Stimulated activated naive CD8-positive, alpha-beta T cell treated with anti-CD3 and anti-CD28 coated beads, Interleukin-15, Interleukin-2, amounts not matched to agents 100 ng/mL and 50 ng/mL, for 24 hours (primary cell): ENCODE data around the gene DOLPP1.

Source experiments
- H3K27ac Mint-ChIP-seq: one replicate; pipeline ENCODE4 v1.8.0; 2021; ENCODE audit warnings: mild to moderate bottlenecking, mixed read lengths
- H3K27me3 Mint-ChIP-seq: one replicate; pipeline ENCODE4 v1.8.0; 2021; ENCODE audit warnings: mixed read lengths
- H3K36me3 Mint-ChIP-seq: one replicate; pipeline ENCODE4 v1.8.0; 2021; ENCODE audit warnings: low read depth, mixed read lengths
- H3K4me1 Mint-ChIP-seq: one replicate; pipeline ENCODE4 v1.8.0; 2021; ENCODE audit warnings: low read depth, mixed read lengths
- H3K4me3 Mint-ChIP-seq: one replicate; pipeline ENCODE4 v1.8.0; 2021; ENCODE audit warnings: mild to moderate bottlenecking, mixed read lengths
- H3K9me3 Mint-ChIP-seq: one replicate; pipeline ENCODE4 v1.8.0; 2021; ENCODE audit warnings: mixed read lengths

The DOLPP1 gene

GRCh38 chr9:129054163-129054851 lies 26.6 kb upstream of the DOLPP1 start:
- no peaks in the 10 kb centered on the region for H3K27me3 Mint-ChIP-seq
- H3K36me3 Mint-ChIP-seq: peaks cover 8% of the 10 kb centered on the region
- no peaks in the 10 kb centered on the region for H3K4me1 Mint-ChIP-seq
- H3K9me3 Mint-ChIP-seq: no peaks in the 10 kb centered on the region
- H3K27ac Mint-ChIP-seq: no peak overlapping the region
- no peak overlapping the region for H3K4me3 Mint-ChIP-seq

GRCh38 chr9:129058965-129059795 lies 21.7 kb upstream of the DOLPP1 start:
- Mint-ChIP-seq H3K4me1 (no peaks in the 10 kb centered on the region), H3K36me3 (peaks cover 14% of the 10 kb centered on the region), H3K27me3 (no peaks in the 10 kb centered on the region), H3K9me3 (no peaks in the 10 kb centered on the region), H3K4me3 (no peak overlapping the region), H3K27ac (no peak overlapping the region)

GRCh38 chr9:129059796-129060785 lies 20.8 kb upstream of the DOLPP1 start:
- no peak overlapping the region for H3K4me3 Mint-ChIP-seq
- no peaks in the 10 kb centered on the region for H3K27me3 Mint-ChIP-seq
- no peaks in the 10 kb centered on the region for H3K9me3 Mint-ChIP-seq
- no peak overlapping the region for H3K27ac Mint-ChIP-seq
- H3K4me1 Mint-ChIP-seq: no peaks in the 10 kb centered on the region
- H3K36me3 Mint-ChIP-seq: peaks cover 9% of the 10 kb centered on the region

DNA sequence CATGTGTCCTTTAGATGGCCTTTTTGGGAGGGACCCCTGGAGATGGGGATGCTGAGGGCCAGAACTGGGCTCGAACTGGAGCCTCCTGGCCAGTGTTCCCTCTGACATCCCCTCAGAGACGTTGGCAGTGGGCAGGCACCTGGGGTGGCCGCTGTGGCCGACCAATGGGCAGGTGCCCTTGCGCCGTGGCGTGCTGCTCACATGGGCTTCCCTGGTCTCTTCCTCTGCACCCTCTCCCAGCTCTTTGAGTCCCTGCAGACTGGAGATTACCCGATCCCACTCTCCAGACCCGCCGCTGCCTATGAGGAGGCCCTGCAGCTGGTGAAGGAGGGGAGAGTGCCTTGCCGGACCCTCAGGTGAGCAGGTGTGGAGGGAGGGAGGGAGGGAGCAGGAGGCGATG lies 19.9 kb upstream of the DOLPP1 start:
- H3K27ac Mint-ChIP-seq: no peak overlapping the region
- no peak overlapping the region for H3K4me3 Mint-ChIP-seq
- no peaks in the 10 kb centered on the region for H3K27me3 Mint-ChIP-seq
- H3K4me1 Mint-ChIP-seq: no peaks in the 10 kb centered on the region
- peaks cover 13% of the 10 kb centered on the region for H3K36me3 Mint-ChIP-seq
- H3K9me3 Mint-ChIP-seq: no peaks in the 10 kb centered on the region

- H3K4me3 Mint-ChIP-seq: no peak overlapping the region
- peaks cover 1% of the 10 kb centered on the region for H3K4me1 Mint-ChIP-seq
- peaks cover 10% of the 10 kb centered on the region for H3K36me3 Mint-ChIP-seq
- H3K27me3 Mint-ChIP-seq: no peaks in the 10 kb centered on the region
- no peak overlapping the region for H3K27ac Mint-ChIP-seq
- no peaks in the 10 kb centered on the region for H3K9me3 Mint-ChIP-seq
Measured at GRCh38 chr9:129063061-129063460, 17.9 kb upstream of the DOLPP1 start.

- H3K27me3 Mint-ChIP-seq: no peaks in the 10 kb centered on the region
- H3K4me1 Mint-ChIP-seq: peaks cover 16% of the 10 kb centered on the region
- no peak overlapping the region for H3K27ac Mint-ChIP-seq
- no peaks in the 10 kb centered on the region for H3K9me3 Mint-ChIP-seq
- peaks cover 18% of the 10 kb centered on the region for H3K36me3 Mint-ChIP-seq
- no peak overlapping the region for H3K4me3 Mint-ChIP-seq
Measured at GRCh38 chr9:129064499-129064908, 16.4 kb upstream of the DOLPP1 start.

DNA sequence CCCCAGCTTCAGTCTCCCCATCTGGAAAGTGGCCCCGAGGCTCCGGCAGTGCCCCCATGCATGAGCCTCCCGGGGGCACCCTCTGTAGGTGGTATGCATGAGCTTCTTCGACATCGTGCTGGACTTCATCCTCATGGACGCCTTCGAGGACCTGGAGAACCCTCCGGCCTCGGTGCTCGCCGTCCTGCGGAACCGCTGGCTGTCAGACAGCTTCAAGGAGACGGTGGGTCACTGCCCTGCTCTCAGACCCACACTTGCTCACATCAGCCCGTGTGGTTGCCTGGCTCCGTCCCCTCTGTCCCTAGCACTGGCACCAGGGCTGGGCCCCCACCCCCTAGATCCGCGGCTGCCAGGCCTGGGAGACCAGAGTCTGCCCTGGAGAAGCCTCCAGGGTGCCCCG lies 12.8 kb upstream of the DOLPP1 start:
- H3K27ac Mint-ChIP-seq: peak overlapping the region; percentile 89
- H3K36me3 Mint-ChIP-seq: peaks cover 18% of the 10 kb centered on the region
- no peak overlapping the region for H3K4me3 Mint-ChIP-seq
- H3K27me3 Mint-ChIP-seq: no peaks in the 10 kb centered on the region
- H3K9me3 Mint-ChIP-seq: no peaks in the 10 kb centered on the region
- peaks cover 36% of the 10 kb centered on the region for H3K4me1 Mint-ChIP-seq

DNA sequence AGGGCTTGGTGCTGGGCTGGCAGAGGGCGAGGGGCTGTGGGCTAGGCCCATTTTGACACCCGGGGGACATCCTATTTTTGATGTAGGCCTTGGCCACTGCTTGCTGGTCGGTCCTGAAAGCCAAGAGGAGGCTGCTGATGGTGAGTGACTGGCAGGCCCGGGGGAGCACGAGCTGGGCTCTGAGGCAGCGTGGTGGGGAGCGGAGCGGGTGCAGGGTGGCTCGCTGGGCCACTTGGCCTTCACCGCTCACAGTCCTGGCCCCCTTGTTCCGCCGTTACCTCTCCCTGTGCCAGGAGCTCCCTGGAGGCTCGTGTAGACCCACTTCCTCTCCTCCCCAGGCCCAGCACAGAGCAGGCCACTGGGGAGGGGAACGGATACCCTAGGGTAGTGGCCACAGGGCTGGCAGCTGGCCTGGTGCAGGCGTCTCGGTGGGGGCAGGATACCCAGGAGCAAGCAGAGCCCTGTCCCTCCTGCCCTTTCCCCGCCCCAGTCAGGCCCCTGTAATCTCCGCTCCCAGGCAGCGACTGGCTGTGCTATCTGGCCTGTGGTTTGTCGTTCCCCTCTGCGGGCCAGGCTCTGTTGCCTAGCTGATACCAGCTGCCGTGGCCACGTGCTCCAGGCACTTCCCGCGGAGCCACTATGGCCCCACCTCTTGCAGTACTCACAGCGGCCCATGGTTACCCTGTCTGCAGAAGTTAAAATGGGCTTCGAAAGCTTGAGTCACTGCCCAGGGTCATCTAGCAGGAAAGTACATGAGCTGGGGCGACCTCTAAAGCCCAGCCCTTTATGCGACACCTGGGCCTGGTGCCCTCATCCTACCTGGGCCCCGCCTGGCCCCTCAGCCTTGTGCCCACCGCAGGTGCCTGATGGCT lies 11.7 kb upstream of the DOLPP1 start:
- H3K4me3 Mint-ChIP-seq: peak overlapping the region; percentile 35
- H3K36me3 Mint-ChIP-seq: peaks cover 12% of the 10 kb centered on the region
- H3K9me3 Mint-ChIP-seq: no peaks in the 10 kb centered on the region
- H3K27me3 Mint-ChIP-seq: no peaks in the 10 kb centered on the region
- peaks cover 37% of the 10 kb centered on the region for H3K4me1 Mint-ChIP-seq
- H3K27ac Mint-ChIP-seq: peak overlapping the region; percentile 89

DNA sequence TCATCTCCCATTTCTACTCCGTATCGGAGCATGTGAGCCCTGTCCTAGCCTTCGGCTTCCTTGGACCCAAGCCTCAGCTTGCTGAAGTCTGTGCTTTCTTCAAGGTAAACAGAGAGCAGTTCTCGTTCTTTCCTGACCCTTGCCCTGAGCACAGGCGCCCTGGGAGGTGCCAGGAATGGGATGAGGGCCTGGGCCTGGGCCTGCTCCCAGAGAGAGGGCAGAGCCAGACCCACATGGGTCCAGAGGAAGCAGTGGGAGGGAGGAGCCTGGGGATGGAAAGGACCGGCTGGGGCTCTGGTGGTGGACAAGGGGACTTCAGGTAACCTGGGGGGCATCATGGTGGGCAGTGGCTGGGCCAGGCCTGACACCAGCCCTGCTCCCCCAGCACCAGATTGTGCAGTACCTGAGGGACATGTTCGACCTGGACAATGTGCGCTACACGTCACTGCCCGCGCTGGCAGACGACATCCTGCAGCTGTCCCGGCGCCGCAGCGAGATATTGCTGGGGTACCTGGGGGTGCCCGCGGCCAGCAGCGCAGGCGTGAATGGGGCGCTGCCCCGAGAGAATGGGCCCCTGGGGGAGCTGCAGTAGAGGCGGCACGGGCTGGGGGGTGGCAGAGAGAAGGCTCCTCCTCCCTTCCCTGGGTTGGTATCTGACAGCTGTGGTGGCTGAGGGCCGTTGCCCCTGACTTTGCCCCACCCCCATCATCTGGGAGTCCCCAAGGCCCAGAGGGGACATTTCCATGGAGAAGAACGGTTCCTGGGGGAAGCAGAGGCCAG lies 10.9 kb upstream of the DOLPP1 start:
- peak overlapping the region; percentile 35 for H3K4me3 Mint-ChIP-seq
- H3K36me3 Mint-ChIP-seq: peaks cover 12% of the 10 kb centered on the region
- peak overlapping the region; percentile 89 for H3K27ac Mint-ChIP-seq
- peaks cover 37% of the 10 kb centered on the region for H3K4me1 Mint-ChIP-seq
- no peaks in the 10 kb centered on the region for H3K27me3 Mint-ChIP-seq
- H3K9me3 Mint-ChIP-seq: no peaks in the 10 kb centered on the region

GRCh38 chr9:129070696-129071525 lies 10.0 kb upstream of the DOLPP1 start:
- no peak overlapping the region for H3K4me3 Mint-ChIP-seq
- H3K27ac Mint-ChIP-seq: no peak overlapping the region
- H3K27me3 Mint-ChIP-seq: no peaks in the 10 kb centered on the region
- no peaks in the 10 kb centered on the region for H3K9me3 Mint-ChIP-seq
- H3K36me3 Mint-ChIP-seq: peaks cover 8% of the 10 kb centered on the region
- peaks cover 37% of the 10 kb centered on the region for H3K4me1 Mint-ChIP-seq

DNA sequence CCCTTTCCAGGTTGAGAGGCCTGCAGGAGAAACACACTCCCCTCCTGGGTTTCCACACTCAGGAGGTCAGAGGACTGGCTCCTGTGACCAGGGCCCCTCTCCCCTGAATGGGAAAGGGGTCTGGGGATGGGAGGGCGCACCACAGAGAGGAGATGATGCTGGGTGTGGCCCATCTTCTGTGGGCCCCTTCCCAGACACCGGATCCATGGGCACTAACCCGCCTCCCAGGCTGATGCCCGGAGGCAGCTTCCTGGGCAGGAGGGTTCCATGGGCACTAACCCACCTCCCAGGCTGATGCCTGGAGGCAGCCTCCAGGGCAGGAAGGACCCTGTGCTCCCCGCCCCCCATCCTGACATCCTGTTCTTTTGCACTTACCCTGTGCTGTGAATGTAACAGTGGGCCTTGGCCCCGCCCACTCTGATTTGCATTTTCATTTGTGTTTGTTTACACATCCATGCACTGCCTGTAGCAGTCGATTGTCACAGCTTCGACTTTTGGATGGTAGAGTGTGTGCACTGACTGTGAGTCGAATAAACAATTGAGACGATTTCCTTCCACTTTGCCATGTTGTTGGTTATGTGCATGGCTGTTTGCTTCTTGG lies 9.3 kb upstream of the DOLPP1 start:
- H3K27me3 Mint-ChIP-seq: no peaks in the 10 kb centered on the region
- no peak overlapping the region for H3K27ac Mint-ChIP-seq
- H3K4me1 Mint-ChIP-seq: peaks cover 37% of the 10 kb centered on the region
- no peak overlapping the region for H3K4me3 Mint-ChIP-seq
- no peaks in the 10 kb centered on the region for H3K9me3 Mint-ChIP-seq
- peaks cover 8% of the 10 kb centered on the region for H3K36me3 Mint-ChIP-seq

GRCh38 chr9:129072171-129072570 lies 8.7 kb upstream of the DOLPP1 start:
- no peak overlapping the region for H3K27ac Mint-ChIP-seq
- peaks cover 37% of the 10 kb centered on the region for H3K4me1 Mint-ChIP-seq
- H3K9me3 Mint-ChIP-seq: no peaks in the 10 kb centered on the region
- H3K4me3 Mint-ChIP-seq: no peak overlapping the region
- H3K36me3 Mint-ChIP-seq: peaks cover 8% of the 10 kb centered on the region
- H3K27me3 Mint-ChIP-seq: no peaks in the 10 kb centered on the region
